ENCODE data around the gene DPP8. TPM values are rescaled to one million over a fixed set of nuclear protein-coding genes. Genes with fewer than 3 reads are reported as not detected.
"Not testable (repeated sequence)": the region's sequence is repeated elsewhere in the genome, so short reads cannot be mapped to it uniquely, and the experiment has no call there.

DPP8 gene
- total RNA-seq, 1 experiment from 2014 or later = 24.9 TPM

- peak; percentile 58 for DNase-seq (ENCODE audit: low read depth)
Observed at GRCh38 chr15:65525622-65526021, 8.1 kb upstream of the DPP8 start.

- DNase-seq (ENCODE audit: low read depth) = no peak
Observed at GRCh38 chr15:65524226-65524625, 6.7 kb upstream of the DPP8 start.

- no peak for DNase-seq (ENCODE audit: low read depth)
Observed at GRCh38 chr15:65521350-65521749, 3.9 kb upstream of the DPP8 start.

GRCh38 chr15:65518633-65519285 is 1.3 kb upstream of the DPP8 start:
- DNase-seq (ENCODE audit: low read depth) = no peak

- no peak for DNase-seq (ENCODE audit: low read depth)
Observed at GRCh38 chr15:65517866-65518207, 348 bp upstream of the DPP8 start.

GRCh38 chr15:65512807-65513416 is 4.6 kb downstream of the DPP8 start:
- DNase-seq (ENCODE audit: low read depth) = no peak

GRCh38 chr15:65512189-65512588 is 5.3 kb downstream of the DPP8 start:
- no peak for DNase-seq (ENCODE audit: low read depth)

- no peak for DNase-seq (ENCODE audit: low read depth)
Observed at GRCh38 chr15:65509321-65509720, 8.2 kb downstream of the DPP8 start.

- DNase-seq (ENCODE audit: low read depth) = no peak
Observed at GRCh38 chr15:65494076-65494475, 23.4 kb downstream of the DPP8 start.

- DNase-seq (ENCODE audit: low read depth) = no peak
Observed at GRCh38 chr15:65484876-65485275, 32.6 kb downstream of the DPP8 start.

GRCh38 chr15:65476903-65477302 is 40.6 kb downstream of the DPP8 start:
- peak; percentile 14 for DNase-seq (ENCODE audit: low read depth)

- no peak for DNase-seq (ENCODE audit: low read depth)
Observed at GRCh38 chr15:65470866-65471265, 46.6 kb downstream of the DPP8 start.

GRCh38 chr15:65468229-65468909 is 49.1 kb downstream of the DPP8 start:
- DNase-seq (ENCODE audit: low read depth) = no peak

GRCh38 chr15:65466901-65467300 is 50.6 kb downstream of the DPP8 start:
- no peak for DNase-seq (ENCODE audit: low read depth)

- DNase-seq (ENCODE audit: low read depth) = not testable (repeated sequence)
Observed at GRCh38 chr15:65463096-65463495, 54.4 kb downstream of the DPP8 start.

GRCh38 chr15:65460741-65461347 is 56.6 kb downstream of the DPP8 start:
- no peak for DNase-seq (ENCODE audit: low read depth)

- not testable (repeated sequence) for DNase-seq (ENCODE audit: low read depth)
Observed at GRCh38 chr15:65455256-65455655, 62.2 kb downstream of the DPP8 start.

- DNase-seq (ENCODE audit: low read depth) = no peak
Observed at GRCh38 chr15:65451989-65452388, 65.5 kb downstream of the DPP8 start.

GRCh38 chr15:65450556-65450955 is 66.9 kb downstream of the DPP8 start:
- DNase-seq (ENCODE audit: low read depth) = no peak

GRCh38 chr15:65447145-65447544 is 70.3 kb downstream of the DPP8 start:
- DNase-seq (ENCODE audit: low read depth) = no peak

- no peak for DNase-seq (ENCODE audit: low read depth)
Observed at GRCh38 chr15:65434201-65434600, 83.3 kb downstream of the DPP8 start.

- DNase-seq (ENCODE audit: low read depth) = no peak
Observed at GRCh38 chr15:65431731-65432130, 85.8 kb downstream of the DPP8 start.
